ENCODE results near the gene TMPRSS11B.
"Not testable (repeated sequence)": the region's sequence is repeated elsewhere in the genome, so short reads cannot be mapped to it uniquely, and the experiment has no call there.

The TMPRSS11B gene

GRCh38 chr4:68218044-68218443, 27.4 kb downstream of the TMPRSS11B start:
- DNase-seq (ENCODE audit: low read depth in 2 of 2) = no peak

GRCh38 chr4:68216501-68216900, 29.0 kb downstream of the TMPRSS11B start:
- no peak for DNase-seq (ENCODE audit: low read depth in 2 of 2)

GRCh38 chr4:68209003-68209402, 36.5 kb downstream of the TMPRSS11B start:
- no peak for DNase-seq (ENCODE audit: low read depth in 2 of 2)

- not testable (repeated sequence) for DNase-seq (ENCODE audit: low read depth in 2 of 2)
These were observed 51.2 kb downstream of the TMPRSS11B start for GRCh38 chr4:68194305-68194704.

GRCh38 chr4:68193194-68193593, 52.3 kb downstream of the TMPRSS11B start:
- DNase-seq (ENCODE audit: low read depth in 2 of 2) = no peak

- DNase-seq (ENCODE audit: low read depth in 2 of 2) = no peak
These were observed 58.3 kb downstream of the TMPRSS11B start for GRCh38 chr4:68187145-68187544.

- no peak for DNase-seq (ENCODE audit: low read depth in 2 of 2)
These were observed 60.6 kb downstream of the TMPRSS11B start for GRCh38 chr4:68184923-68185322.

- no peak for DNase-seq (ENCODE audit: low read depth in 2 of 2)
These were observed 62.1 kb downstream of the TMPRSS11B start for GRCh38 chr4:68183417-68183816.

- DNase-seq (ENCODE audit: low read depth in 2 of 2) = no peak
These were observed 63.1 kb downstream of the TMPRSS11B start for GRCh38 chr4:68182382-68182820.

GRCh38 chr4:68180849-68181526, 64.5 kb downstream of the TMPRSS11B start:
- no peak for DNase-seq (ENCODE audit: low read depth in 2 of 2)

GRCh38 chr4:68176904-68177303, 68.6 kb downstream of the TMPRSS11B start:
- no peak for DNase-seq (ENCODE audit: low read depth in 2 of 2)

Data from stimulated activated CD4-positive, alpha-beta T cell treated with anti-CD3 and anti-CD28 coated beads, Interleukin-4, amount 100 ng/mL, for 48 hours (primary cell).